ENCODE results near the gene SND1. TPM values are rescaled to one million over a fixed set of nuclear protein-coding genes. Genes with fewer than 3 reads are reported as not detected.

Gene SND1
- polyA plus RNA-seq, 12 donors: 73.0 to 117 (median 95.7) TPM; not detected in 1

- DNase-seq: no peak
Measured at GRCh38 chr7:128066858-128067257, 414.9 kb downstream of the SND1 start.

- DNase-seq: no peak
Measured at GRCh38 chr7:128067983-128068382, 416.0 kb downstream of the SND1 start.

- no peak for DNase-seq
Measured at GRCh38 chr7:128068785-128069184, 416.8 kb downstream of the SND1 start.

GRCh38 chr7:128069373-128070364, 417.7 kb downstream of the SND1 start:
- no peak for DNase-seq

- DNase-seq: no peak
Measured at GRCh38 chr7:128071376-128071775, 419.4 kb downstream of the SND1 start.

- DNase-seq: no peak
Measured at GRCh38 chr7:128071801-128072200, 419.8 kb downstream of the SND1 start.

- no peak for DNase-seq
Measured at GRCh38 chr7:128073671-128074310, 421.8 kb downstream of the SND1 start.

- DNase-seq: no peak
Measured at GRCh38 chr7:128074336-128074735, 422.3 kb downstream of the SND1 start.

GRCh38 chr7:128074736-128075135, 422.7 kb downstream of the SND1 start:
- no peak for DNase-seq

GRCh38 chr7:128075242-128076095, 423.5 kb downstream of the SND1 start:
- no peak for DNase-seq

GRCh38 chr7:128076196-128076795, 424.3 kb downstream of the SND1 start:
- DNase-seq: no peak

GRCh38 chr7:128076796-128077271, 424.8 kb downstream of the SND1 start:
- DNase-seq: peak; percentile 45

GRCh38 chr7:128078309-128078708, 426.3 kb downstream of the SND1 start:
- no peak for DNase-seq

GRCh38 chr7:128080169-128080568, 428.2 kb downstream of the SND1 start:
- no peak for DNase-seq

GRCh38 chr7:128081351-128081750, 429.4 kb downstream of the SND1 start:
- no peak for DNase-seq

GRCh38 chr7:128081808-128082207, 429.8 kb downstream of the SND1 start:
- DNase-seq: no peak

- no peak for DNase-seq
Measured at GRCh38 chr7:128082431-128082830, 430.4 kb downstream of the SND1 start.

- no peak for DNase-seq
Measured at GRCh38 chr7:128084896-128085608, 433.1 kb downstream of the SND1 start.

- DNase-seq: no peak
Measured at GRCh38 chr7:128090492-128090891, 438.5 kb downstream of the SND1 start.

GRCh38 chr7:128091106-128091505, 439.1 kb downstream of the SND1 start:
- no peak for DNase-seq

GRCh38 chr7:128092221-128092620, 440.2 kb downstream of the SND1 start:
- no peak for DNase-seq
